RKO (cell line): Measurements from ENCODE around the gene FKBP1B.
"Not testable (repeated sequence)": the region's sequence is repeated elsewhere in the genome, so short reads cannot be mapped to it uniquely, and the experiment has no call there.

Source experiments
- DNase-seq: peaks from one replicate; pipeline ENCODE4 v3.0.0-alpha.2; 2016; ENCODE audit warnings: low spot score

FKBP1B gene

DNA sequence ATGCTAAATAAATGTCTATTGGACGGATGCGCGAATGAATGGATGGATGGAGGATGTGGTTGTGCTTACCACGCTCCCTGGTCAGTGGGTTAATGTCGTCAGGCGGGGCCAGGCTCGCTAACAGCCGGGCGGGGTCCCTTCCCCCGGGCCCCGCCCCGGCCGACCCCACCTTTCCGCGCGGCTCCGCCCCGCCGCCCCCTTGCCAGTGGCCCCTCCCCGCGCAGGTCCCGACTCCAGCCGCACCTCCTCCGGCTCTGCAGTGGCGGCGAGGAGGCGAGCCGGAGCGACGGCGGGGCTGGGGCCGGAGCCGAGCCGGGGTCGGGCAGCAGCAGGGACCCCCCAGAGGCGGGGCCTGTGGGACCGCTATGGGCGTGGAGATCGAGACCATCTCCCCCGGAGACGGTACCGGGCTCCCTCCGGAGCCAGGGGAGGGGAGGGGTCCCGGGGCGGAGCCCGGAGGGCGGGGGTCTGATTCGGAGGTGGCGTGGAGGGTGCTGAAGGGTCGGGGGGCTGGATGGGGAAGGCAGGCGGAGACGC lies at the start of gene FKBP1B:
Gene FKBP1B, plus strand, starts transcription at position 257 of the 537 bp plus-strand sequence. Its CDS starts 109 bp downstream, at position 366.
- DNase-seq: no peak

DNA sequence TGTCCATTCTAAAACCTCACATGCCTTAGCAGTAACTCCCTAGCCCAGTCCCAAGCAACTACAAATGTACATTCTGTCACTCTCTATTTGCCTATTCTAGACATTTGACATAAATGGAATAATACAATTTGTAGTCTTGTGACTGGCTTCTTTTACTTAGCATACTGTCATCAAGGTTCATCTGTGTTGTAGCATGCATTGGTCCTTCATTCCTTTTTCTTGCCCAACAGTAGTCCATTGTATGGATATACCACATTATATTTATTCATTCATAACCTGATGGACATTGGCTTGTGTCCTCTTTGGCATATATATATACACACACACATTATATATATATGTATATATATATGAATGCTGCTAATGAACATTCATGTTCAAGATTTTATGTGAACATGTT lies 41.8 kb upstream of the FKBP1B start:
- DNase-seq: no peak

DNA sequence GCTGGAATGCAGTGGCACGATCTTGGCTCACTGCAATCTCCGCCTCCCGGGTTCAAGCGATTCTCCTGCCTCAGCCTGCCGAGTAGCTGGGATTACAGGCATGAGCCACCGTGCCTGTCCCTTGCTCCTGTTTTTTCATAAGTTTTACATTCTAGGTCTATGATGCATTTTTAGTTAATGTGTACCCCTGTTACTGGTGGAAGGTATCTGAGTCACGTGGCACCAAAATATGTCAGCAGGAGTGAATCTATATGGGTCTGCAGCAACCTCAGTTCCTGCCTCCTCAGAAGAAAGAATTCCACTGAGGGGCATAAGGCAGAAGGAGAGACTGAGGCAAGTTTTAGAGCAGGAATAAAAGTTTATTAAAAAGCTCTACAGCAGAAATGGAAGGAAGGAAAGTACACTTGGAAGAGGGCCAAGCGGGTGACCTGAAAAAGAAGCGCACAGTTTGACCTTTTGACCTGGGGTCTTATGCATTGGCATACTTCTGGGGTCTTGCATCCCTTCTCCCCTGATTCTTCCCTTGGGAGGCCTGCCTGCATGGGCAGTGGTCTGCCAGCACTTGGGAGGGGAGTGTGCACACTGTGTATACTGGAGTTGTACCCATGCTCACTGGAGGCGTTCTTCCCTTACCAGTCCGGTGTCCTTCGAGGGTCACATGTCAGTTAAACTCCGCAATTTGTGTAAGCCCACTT lies 40.7 kb upstream of the FKBP1B start:
- DNase-seq: no peak

DNA sequence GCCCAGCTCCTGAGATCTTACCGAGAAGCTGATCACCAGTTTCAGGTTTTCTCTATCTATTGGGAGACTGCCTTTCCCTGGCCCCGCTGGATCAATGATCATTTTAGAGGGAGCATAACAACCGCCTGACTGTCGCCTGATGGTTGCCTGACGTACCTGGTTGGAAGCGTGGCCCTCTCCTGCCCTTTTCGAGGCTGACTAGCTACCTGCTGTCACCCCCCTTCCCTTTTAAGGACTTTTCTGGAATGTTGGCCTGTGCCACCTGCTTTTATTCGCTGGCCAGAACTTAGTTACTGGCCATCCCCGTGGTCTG lies 40.2 kb upstream of the FKBP1B start:
- DNase-seq: no peak

DNA sequence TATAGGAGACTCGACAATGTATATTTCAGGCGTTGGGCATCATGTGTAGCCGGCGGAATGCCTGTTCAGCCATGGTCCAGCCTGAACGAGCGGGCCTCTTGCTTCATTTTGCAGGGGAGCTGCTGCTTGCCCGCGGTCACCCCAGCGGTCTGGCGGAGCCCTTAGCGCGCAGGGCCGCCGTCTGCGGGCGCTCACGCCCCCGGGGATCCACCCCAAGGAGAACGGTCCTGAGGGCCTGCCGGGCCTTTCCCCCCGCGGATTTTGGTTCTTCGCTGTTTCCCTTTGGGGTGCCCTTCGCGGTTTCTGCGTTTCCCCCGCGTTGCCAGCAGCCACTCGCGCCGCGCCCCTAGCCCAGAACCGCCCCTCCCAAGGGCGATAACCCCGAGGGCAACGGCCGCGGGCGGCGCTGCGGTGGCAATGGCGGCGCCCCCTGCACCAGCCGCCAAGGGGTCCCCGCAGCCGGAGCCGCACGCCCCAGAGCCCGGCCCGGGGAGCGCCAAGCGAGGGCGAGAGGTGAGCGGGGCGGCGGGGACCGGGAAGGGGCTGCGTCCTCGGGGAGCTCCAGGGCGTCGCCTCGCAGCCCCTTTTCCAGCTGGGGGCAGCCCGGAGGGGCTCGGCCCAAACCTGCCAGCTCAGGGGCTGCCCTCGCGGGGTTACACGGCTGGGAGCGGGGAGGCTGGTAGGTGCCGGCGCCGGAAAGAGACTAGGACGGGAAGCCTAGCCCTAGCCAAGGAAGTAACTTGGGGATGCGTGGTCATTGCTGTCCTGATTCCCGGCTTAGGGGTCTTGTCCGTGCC lies 39.7 kb upstream of the FKBP1B start, which contains the start of gene MFSD2B:
Gene MFSD2B, plus strand, starts transcription at position 406 of the 797 bp plus-strand sequence. Its CDS starts 12 bp downstream, at position 418.
- DNase-seq: no peak

DNA sequence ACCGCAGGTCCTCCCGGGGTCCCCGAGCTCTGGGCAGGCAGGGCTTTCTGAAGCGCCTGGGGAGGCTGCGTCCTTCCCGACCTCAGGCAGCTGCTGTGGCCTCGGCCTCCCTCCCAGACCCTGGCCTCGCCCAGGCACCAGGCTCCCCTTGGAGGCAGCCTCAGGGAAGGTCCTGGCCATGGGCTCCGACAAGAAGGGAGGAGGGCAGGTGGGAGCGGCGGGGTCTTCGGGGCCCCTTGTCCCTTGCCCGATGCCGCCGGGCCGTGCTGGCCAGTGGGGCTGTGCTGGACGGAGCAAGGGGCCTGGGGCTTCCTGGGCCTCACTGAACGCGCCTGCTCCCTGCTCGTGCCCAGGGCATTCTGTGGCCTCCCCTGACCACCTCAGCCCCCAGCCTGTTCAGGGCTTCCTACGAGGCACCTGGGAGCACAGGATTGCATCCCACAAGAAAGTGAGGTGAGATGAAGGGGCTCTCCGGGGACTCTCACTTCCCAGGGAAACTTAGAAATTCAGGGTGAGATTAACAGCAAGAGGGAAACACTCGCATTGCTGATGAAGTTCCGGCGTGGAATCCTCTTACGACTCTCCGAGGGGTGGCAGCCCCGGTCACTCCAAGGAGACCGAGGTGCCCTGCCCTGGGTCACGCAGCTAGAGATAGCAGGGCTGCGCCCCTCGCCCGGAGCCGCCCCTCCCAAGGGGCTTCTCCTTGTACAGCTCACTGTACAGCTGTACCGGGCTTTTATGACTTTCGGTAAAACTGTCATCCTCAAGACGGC lies 38.9 kb upstream of the FKBP1B start:
- no peak for DNase-seq

DNA sequence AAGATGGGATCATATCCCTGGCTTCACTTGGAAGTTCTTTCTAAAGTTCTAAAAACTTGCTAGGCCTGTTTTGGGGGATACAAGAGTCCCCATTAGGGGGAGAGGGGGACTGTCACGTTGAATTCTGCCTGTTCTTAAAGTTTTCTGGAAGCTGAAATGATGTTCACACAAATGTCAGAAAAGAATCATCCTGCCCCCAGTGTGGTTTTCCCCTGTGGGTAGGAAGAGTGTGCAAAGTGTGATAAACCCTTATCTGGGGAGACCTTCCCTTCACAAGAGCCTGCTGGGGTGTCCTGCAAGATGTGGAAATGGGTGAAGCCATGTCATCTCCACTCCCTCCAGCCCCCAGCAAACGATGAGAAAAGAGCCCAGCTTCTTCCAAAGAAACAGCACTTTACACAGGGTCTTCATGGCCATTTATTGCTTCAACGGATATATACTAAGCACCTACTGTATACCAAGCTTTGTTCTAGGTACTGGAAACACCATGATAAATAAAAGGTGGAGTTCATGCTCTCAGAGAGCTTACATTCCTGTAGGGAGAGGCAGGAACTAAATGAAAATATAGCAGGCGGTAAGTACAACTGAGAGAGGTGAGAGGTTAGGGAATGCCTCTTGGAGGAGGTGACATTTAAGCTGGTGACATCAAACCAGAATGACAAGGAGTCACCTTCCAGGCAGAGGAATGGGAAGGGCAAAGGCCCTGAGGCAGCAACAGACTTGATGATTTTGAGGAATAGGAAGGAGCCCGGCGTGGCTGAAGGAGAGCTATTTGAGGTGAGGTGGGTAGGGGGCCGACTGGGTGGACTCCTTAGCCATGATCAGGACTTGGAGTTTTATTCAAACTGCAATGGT lies 38.1 kb upstream of the FKBP1B start:
- DNase-seq: no peak

DNA sequence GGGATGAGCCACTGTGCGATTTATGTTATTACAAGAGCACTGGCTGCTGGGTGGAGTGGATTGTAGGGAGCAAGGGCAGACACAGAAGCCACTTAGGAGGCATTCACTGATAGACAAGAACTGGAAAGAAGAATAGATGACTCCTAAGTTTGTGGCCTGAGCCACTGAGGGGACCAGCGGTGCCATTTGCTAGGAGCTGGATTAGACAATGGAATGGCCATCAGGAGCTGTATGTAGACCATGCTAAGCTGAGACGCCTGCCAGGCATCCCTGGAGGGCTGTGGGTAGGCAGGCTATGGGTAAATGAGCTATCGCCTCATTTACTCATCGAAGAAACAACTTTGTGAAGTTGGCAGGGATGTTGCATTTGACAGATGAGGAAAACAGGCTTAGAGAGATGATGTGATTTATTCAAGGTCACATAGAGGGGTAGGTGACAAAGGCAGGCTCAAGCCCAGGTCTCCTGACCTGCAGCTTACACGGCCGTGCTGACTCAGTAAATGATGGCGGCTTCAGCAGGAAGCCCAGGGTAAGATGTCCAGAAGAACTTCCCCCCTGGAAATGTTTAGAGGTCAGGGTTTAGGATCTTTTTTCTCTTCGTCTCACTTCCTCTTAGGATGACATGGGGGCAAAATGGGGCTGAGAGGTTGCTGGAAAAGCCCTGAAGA lies 36.9 kb upstream of the FKBP1B start:
- no peak for DNase-seq

DNA sequence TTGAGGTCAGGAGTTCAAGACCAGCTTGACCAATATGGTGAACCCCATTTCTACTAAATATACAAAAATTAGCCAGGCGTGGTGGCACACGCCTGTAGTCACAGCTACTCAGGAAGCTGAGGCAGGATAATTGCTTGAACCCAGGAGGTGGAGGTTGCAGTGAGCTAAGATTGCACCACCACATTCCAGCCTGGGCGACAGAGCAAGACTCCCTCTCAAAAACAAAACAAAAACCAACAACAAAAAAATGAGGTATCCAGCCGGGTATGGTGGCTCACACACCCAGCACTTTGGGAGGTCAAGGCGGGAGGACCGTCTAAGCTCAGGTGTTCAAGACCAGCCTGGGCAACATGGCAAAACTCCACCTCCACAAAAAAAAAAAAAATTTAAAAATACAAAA lies 34.6 kb upstream of the FKBP1B start:
- not testable (repeated sequence) for DNase-seq

DNA sequence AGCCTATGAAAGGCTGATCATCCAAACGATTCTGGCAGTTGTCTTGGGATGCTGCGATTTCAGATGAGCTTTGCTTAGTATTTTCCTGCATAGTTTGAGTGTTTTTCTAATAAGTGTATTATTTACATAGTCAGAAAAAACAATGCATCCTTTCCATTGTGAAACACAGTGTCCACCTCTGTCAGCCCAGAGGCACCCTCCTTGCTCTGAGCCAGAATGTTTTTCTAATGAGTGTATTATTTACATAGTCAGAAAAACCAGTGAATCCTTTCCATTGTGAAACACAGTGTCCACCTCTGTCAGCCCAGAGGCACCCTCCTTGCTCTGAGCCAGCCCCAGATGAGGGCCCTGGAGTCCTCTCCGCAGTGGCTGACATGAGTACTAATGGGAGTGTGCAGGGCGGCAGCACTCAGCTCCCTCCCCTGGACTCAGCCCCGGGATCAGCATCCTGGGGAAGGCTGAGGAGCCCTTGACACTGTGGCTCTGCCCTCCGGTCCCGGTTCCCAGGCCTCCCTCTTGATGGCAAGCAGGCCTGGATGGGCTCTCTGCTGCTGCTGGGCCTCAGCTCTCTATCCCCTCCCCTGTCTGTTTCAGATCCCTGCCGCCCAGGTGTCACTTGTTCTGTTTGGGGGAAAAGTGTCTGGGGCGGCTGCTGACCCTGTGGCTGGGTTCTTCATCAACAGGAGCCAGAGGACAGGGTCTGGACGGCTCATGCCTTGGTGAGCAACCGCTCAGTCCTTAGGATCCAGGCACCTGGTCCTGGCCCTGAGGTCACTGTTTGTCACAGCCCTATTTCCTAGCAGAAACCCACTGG lies 33.8 kb upstream of the FKBP1B start:
- peak; percentile 36 for DNase-seq

DNA sequence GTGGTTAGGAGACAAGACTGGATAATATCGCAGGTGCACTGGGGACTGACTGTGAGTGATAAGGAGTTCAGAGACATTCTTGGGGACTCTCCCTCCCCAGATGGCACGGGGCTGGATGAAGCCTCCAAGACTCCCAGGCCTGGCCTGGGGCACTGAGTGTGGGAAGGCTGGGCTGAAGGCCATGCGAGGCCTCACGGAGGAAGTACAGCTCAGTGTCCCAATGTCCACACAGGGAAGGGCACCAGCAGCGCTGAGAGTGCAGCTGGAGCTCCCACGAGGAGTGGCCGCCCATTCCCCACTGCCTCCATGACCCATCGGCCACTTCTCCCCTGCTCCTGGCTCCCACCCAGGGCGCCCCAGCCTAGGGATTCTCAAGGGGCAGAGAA lies 33.2 kb upstream of the FKBP1B start:
- DNase-seq: no peak

DNA sequence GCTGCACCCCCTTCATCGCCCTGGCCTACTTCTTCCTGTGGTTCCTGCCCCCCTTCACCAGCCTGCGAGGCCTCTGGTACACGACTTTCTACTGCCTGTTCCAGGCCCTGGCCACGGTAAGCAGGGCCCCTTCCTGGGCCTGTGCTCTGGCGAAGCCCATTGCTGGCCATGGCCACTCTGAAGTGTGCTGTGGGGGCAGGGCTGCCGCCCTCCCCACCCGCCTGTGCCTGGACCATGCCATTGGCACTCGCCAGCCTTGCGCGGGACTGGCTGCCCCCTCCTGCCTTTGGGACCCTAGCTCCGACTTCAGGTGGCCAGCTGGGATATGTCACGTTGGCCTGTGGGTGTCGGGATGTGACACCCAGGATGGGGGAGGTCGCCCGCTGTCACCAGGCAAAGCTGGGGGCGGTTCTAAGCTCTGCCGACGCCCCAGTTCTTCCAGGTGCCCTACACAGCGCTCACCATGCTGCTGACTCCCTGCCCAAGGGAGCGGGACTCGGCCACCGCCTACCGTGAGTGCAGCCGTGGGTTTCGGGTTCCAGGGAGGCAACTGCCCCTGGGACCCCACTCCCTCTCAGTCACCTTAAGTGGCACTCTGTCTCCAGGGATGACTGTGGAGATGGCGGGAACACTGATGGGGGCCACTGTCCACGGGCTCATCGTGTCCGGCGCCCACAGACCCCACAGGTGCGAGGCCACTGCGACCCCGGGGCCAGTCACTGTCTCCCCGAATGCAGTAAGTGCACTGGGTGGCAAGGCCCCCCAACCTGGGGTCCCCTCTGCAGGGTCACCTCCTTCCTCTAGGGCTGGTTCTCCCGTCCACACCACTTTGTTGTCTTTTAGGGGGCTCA lies 32.5 kb upstream of the FKBP1B start:
- no peak for DNase-seq

DNA sequence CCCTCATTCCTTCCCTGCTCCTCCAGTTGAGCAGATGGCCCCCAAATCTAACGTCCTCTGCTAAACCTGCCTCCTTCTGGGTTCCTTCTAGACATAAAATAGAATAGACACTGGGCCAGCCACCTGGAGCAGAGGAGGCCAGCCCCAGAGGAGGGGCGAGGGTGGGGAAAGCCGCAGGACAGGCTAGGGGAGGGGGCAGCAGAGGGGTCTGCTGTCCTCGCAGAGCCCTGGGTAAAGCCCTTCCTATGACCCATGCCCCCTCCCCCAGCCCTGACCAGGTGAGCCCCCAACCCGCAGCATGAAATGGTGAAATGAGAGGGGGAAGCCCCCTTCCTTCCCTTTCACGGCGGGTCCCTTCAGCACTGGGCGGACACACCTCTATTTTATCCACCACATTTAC lies 31.8 kb upstream of the FKBP1B start:
- DNase-seq: no peak

DNA sequence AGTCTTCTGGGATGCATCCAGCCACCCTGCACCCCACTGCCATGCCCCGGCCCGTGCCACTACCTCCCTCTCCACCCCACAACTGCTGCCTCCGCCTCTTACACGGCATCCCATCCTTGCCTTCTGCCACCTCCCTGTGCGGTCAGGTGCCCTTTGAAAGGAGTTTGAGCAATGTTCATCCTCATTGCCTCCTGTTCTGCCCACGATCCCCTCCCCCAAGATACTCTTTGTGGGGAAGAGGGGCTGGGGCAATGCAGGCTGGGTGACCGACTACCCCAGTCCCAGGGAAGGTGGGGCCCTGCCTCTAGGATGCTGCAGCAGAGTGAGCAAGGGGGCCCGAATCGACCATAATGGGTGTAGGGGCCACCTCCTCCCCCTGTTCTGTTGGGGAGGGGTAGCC lies 31.3 kb upstream of the FKBP1B start:
- DNase-seq: no peak

DNA sequence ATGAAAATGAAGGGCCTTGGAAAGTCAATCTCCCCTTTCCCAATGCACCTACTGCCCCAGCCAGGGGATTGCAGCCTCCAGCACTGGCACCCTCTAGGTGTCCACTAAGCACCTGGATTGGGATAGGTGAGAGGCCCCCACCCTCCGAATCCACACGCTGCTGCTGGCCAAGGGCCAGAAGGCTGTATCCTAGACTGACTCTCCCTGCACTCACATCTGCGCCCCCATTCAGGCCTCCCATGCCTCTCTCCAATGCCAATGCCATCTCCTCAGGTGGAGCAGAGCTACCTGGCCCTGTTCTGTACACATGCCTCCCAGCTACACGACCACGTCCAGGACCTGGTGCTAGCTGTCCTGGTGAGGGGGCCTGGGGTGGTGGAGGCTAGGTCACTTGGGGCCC lies 29.8 kb upstream of the FKBP1B start:
- DNase-seq: no peak

DNA sequence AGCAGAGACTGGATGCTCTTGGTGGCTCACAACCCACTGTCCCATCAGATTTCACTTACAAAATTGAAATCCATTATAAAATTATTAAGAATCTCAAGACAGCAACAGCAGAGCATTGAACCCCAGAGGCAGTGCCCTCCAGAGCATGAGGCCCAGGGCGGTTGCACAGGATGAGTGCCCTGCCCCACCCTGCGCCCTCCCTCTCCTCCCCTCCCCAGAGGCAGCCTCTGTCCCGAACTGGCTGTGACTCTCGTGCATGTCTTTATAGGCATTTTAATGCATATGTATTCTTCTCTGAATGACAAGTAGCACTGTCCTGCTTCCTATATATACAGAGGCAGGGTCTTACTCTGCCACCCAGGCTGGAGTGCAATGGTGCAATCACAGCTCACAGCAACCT lies 29.3 kb upstream of the FKBP1B start:
- no peak for DNase-seq

DNA sequence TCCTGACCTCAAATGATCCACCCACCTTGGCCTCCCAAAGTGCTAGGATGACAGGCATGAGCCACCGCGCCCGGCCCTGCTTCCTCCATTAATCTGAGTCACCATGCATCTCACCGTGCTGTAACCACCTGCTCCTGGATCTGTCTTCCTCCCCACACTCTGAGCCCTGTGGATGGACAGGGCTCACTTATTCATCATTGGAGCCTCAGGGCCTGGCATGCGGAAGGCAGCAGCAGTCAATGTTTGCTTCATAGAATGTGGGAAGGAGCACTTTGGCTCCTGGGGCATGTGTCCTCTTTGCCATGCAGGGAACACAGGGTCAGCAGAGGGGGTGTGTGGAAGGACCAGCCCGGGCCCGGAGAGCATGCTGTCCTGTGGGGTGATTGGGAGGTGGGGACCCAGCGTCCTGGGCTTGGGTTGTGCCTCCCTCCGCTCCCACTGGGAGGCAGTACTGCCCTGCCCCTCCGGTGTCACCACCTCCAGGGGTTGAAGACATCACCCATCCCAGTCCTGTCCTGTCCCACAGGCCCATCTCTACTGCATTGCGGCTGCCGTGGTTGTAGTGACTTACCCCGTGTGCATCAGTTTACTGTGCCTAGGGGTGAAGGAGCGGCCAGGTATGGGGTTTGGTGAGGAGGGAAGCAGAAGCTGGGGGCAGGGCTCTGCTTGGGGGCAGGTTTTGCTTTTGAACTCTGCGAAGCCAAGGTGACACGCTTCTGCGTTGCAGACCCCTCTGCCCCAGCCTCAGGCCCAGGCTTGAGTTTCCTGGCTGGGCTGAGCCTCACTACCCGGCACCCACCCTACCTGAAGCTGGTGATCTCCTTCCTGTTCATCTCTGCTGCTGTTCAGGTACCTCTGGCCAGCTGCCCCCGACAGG lies 28.2 kb upstream of the FKBP1B start:
- DNase-seq: peak; percentile 39

DNA sequence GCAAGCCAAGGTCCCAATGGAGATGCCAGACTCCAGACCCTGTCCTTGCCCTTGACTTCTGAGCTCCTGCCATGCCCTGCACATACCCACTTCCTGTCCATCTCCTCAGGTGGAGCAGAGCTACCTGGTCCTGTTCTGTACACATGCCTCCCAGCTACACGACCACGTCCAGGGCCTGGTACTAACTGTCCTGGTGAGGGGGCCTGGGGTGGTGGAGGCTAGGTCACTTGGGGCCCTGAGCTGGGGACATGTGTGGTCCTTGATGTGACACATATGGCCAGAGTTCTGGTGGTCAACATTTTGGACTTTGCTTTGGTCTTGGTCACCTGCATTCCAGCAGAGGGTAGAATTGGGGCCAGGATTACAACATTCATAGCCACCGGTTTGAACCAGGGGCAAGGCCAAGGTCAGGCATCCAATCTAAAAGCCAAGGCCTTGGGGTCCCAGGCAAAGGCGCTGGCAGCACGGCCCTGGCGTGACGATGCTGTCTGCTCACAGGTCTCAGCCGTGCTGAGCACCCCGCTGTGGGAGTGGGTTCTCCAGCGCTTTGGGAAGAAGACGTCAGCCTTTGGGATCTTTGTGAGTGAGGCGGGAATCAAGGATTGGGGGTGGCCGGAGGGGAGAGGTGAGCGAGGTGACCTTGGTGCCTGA lies 27.1 kb upstream of the FKBP1B start:
- DNase-seq: no peak
